Sigmoid colon (tissue), 7 donors: ENCODE data around the gene GET3. TPM values are rescaled to one million over a fixed set of nuclear protein-coding genes. Genes with fewer than 3 reads are reported as not detected.
"Not testable (repeated sequence)": the region's sequence is repeated elsewhere in the genome, so short reads cannot be mapped to it uniquely, and the experiment has no call there.

Source experiments
- DNase-seq: peaks from one replicate; pipeline ENCODE4 v3.0.0-alpha.2; 2019
- H3K27ac ChIP-seq, 4 donors: fragments of 200-600 bp; sonication (generic); one replicate each; pipeline ENCODE4 v1.5.1; 2016 to 2019; ENCODE audit warnings: mild to moderate bottlenecking in 1 of 4
- H3K27me3 ChIP-seq, 3 donors: fragments of 200-600 bp; sonication (generic); one replicate each; pipeline ENCODE4 v1.5.1; 2019; ENCODE audit warnings: mild to moderate bottlenecking in 1 of 3
- H3K36me3 ChIP-seq, 4 donors: fragments of 200-600 bp; sonication (generic); one replicate each; pipeline ENCODE4 v1.5.1; 2016 to 2019
- H3K4me1 ChIP-seq, 4 donors: fragments of 200-600 bp; sonication (generic); one replicate each; pipeline ENCODE4 v1.5.1; 2017 to 2019
- H3K4me3 ChIP-seq, 4 donors: fragments of 200-600 bp; sonication (generic); one replicate each; pipeline ENCODE4 v1.5.1; 2017 to 2019; ENCODE audit warnings: mild to moderate bottlenecking in 2 of 4, moderate library complexity in 1 of 4
- H3K9me3 ChIP-seq, 4 donors: fragments of 200-600 bp in 3 of 4; sonication (generic) in 3 of 4; one replicate each; pipeline versions ENCODE4 v1.5.1 to v1.6.1; 2013 to 2019
- EP300 ChIP-seq, 4 donors: sonication (generic); formaldehyde crosslinking; IDR thresholded peaks; one replicate each; pipeline ENCODE4 v1.6.1; 2017; ENCODE audit warnings: antibody characterized with exemption in 4 of 4
- POLR2A ChIP-seq, 2 donors: fragments of 450-650 bp; IDR thresholded peaks; one replicate each; pipeline ENCODE4 v1.6.1; 2016; ENCODE audit warnings: antibody characterized with exemption in 2 of 2, mild to moderate bottlenecking in 2 of 2, moderate library complexity in 2 of 2
- POLR2AphosphoS5 ChIP-seq, 4 donors: sonication (generic); formaldehyde crosslinking; IDR thresholded peaks; one replicate each; pipeline ENCODE4 v1.6.1; 2017; ENCODE audit warnings: antibody characterized with exemption in 4 of 4
- WGBS, 2 donors: extraction: QIAGEN DNeasy Blood & Tissue Kit; methylation state at CpG; one replicate each; pipeline ENCODE4 v1.1.7; 2013; 5-methylcytosine and 5-hydroxymethylcytosine counted together
- intact Hi-C: fragments of 100-400 bp; cut with DNase I; formaldehyde crosslinking; loops from one replicate; pipeline ENCODE4 v1.15.1; 2023
- polyA plus RNA-seq, 3 donors: library from polyadenylated mRNA; stranded (reverse); fragments of 200-250 nt; gene quantifications; one replicate each; pipeline ENCODE4 v1.2.3, GENCODE V29; 2013
- total RNA-seq, 4 donors: library from RNA; depleted of rRNA; stranded (reverse); fragments of >200 nt; gene quantifications; one replicate each; pipeline ENCODE4 v1.1.0, GENCODE V29; 2016
- TF ChIP-seq, protein P1 (sequence below), 4 experiments: fragments of 450-650 bp in 3 of 4; fragments of 200-600 bp in 1 of 4; IDR thresholded peaks; one replicate each; pipeline ENCODE4 v1.5.1; 2016 to 2019; ENCODE audit warnings: antibody characterized with exemption in 4 of 4, mild to moderate bottlenecking in 3 of 4, moderate library complexity in 2 of 4
- donor health status: healthy with polysubstance abuse.
- donor health status: Bipolar disorder and iron deficiency.
- donor health status: healthy.

The GET3 gene
- total and polyA plus RNA-seq, 7 donors, result 34.6 to 121 (median 59.4) TPM

DNA sequence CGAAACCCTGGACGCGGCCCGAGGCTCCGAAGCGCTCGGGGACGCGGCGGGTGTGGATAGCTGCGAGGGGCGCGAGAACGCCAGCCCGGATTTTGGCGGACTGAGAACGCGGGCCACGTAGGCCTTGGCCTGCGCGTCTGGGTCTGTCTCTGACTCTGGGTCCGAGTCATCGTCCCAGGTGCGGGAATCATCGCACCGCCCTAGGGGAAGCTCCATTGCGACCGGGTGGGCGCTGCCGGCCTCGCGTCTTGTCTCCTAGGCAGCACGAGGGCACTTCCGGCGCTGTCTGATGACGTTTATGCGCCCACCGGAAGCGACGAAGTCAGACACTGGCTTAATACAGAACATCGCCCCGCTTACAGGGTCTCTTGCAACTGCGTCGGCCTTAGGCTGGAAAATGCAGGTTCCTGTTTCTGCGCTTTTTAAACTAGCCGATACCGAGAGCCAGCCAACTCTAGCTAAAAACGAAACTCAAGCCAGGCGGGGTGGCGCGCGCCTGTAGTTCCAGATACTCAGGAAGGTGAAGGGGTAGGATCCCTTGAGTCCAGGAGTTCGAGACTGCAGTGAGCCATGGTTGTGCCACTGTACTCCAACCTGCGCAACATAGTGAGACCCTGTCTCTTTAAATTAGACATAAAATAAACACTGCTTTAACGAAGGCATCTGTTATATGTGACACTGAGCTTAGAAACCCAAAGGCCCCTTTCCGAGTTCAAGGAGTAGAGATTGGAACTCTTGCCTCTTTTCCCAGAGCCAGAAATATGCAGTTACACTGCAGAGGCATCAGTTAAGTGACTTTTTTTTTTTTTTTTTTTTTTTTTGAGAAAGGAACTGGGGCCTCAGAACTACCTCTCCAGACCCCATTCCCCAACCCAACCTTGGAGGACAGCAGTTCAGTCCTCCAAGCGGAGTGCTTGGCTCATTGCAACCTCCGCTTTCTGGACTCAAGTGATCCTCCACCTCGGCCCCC lies 40.6 kb upstream of the GET3 start, which contains the start of gene FBXW9:
Gene FBXW9, minus strand, starts transcription at position 266 of the 970 bp plus-strand sequence. Its CDS starts 50 bp downstream, at position 216.
- H3K27ac ChIP-seq, result peak within 1 kb of the TSS; percentile 83 to 92 (median 91)
- peak within 1 kb of the TSS; percentile 52 to 92 (median 74) for H3K4me3 ChIP-seq
- H3K36me3 ChIP-seq, result peaks cover 6 to 31% (median 19%) of the 10 kb centered on the region in 4 donors
- intact Hi-C loops, result no loop called here
- WGBS, 2 donors, result 6% methylated on average over 59 of the region's 59 CpGs
- H3K27me3 ChIP-seq, result no peaks in the 10 kb centered on the region
- H3K9me3 ChIP-seq, result no peaks in the 10 kb centered on the region
- TF ChIP-seq EP300 (IDR thresholded peaks at IDR 0.05) (no peak), POLR2AphosphoS5 (IDR thresholded peaks at IDR 0.05) (peak; percentile 84 to 96 (median 92)), POLR2A (IDR thresholded peaks at IDR 0.05) (peak; percentile 44 to 58)
- peak; percentile 98 for DNase-seq
- peaks cover 0 to 22% (median 18%) of the 10 kb centered on the region in 4 donors for H3K4me1 ChIP-seq

DNA sequence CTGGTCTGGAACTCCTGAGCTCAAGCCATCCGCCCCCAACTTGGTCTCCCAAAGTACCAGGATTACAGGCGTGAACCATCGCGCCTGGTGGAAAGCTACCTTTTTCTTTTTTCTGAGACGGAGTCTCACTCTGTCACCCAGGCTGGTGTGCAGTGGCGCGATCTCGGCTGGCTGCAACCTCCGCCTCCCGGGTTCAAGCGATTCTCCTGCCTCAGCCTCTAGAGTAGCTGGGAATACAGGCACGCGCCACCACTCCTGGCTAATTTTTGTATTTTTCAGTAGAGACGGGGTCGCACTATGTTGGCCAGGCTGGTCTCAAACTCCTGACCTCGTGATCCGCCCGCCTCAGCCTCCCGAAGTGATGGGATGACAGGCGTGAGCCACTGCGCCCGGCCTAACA lies 39.9 kb upstream of the GET3 start:
- intact Hi-C loops, H3K4me3 ChIP-seq, H3K27ac ChIP-seq: not testable (repeated sequence)

DNA sequence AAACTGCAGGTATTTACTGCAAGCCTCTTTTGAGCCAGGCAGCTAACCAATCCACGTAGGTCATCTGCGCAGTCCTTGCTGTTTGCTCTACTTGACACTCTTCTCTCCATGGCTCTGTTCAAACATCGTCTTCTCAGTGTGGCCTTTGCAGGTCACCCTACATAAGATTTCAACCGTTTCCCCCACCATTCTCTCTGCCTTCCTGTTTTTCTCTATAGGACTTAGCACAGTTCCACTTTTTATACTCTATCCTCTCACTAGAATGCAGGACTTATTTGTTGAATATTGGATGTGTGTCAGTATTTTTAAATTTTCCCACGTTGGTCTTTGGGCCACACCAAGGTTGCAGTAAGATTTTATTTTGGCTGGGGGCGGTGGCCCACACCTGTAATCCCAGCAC lies 39.2 kb upstream of the GET3 start:
- H3K9me3 ChIP-seq, result no peaks in the 10 kb centered on the region
- H3K4me3 ChIP-seq, result no peak overlapping the region
- no peaks in the 10 kb centered on the region for H3K27me3 ChIP-seq
- TF ChIP-seq EP300 (IDR thresholded peaks at IDR 0.05) (no peak), POLR2AphosphoS5 (IDR thresholded peaks at IDR 0.05) (no peak), POLR2A (IDR thresholded peaks at IDR 0.05) (no peak)
- TF ChIP-seq, protein P1, sequence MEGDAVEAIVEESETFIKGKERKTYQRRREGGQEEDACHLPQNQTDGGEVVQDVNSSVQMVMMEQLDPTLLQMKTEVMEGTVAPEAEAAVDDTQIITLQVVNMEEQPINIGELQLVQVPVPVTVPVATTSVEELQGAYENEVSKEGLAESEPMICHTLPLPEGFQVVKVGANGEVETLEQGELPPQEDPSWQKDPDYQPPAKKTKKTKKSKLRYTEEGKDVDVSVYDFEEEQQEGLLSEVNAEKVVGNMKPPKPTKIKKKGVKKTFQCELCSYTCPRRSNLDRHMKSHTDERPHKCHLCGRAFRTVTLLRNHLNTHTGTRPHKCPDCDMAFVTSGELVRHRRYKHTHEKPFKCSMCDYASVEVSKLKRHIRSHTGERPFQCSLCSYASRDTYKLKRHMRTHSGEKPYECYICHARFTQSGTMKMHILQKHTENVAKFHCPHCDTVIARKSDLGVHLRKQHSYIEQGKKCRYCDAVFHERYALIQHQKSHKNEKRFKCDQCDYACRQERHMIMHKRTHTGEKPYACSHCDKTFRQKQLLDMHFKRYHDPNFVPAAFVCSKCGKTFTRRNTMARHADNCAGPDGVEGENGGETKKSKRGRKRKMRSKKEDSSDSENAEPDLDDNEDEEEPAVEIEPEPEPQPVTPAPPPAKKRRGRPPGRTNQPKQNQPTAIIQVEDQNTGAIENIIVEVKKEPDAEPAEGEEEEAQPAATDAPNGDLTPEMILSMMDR (IDR thresholded peaks at IDR 0.05), result no peak
- intact Hi-C loops, result no loop called here
- peaks cover 0 to 22% (median 18%) of the 10 kb centered on the region in 4 donors for H3K4me1 ChIP-seq
- DNase-seq, result no peak
- H3K27ac ChIP-seq, result no peak overlapping the region
- H3K36me3 ChIP-seq, result peaks cover 21 to 46% (median 32%) of the 10 kb centered on the region in 4 donors
- WGBS, 2 donors, result 82 to 83% methylated on average over 6 of the region's 6 CpGs

More for the DNA sequence above, 39.9 kb upstream of the GET3 start:
- H3K9me3 ChIP-seq, H3K27me3 ChIP-seq, DNase-seq: not testable (repeated sequence)
- peaks cover 0 to 22% (median 18%) of the 10 kb centered on the region in 4 donors for H3K4me1 ChIP-seq
- 96% methylated on average over 22 of the region's 22 CpGs for WGBS, 2 donors
- peaks cover 14 to 38% (median 26%) of the 10 kb centered on the region in 4 donors for H3K36me3 ChIP-seq

DNA sequence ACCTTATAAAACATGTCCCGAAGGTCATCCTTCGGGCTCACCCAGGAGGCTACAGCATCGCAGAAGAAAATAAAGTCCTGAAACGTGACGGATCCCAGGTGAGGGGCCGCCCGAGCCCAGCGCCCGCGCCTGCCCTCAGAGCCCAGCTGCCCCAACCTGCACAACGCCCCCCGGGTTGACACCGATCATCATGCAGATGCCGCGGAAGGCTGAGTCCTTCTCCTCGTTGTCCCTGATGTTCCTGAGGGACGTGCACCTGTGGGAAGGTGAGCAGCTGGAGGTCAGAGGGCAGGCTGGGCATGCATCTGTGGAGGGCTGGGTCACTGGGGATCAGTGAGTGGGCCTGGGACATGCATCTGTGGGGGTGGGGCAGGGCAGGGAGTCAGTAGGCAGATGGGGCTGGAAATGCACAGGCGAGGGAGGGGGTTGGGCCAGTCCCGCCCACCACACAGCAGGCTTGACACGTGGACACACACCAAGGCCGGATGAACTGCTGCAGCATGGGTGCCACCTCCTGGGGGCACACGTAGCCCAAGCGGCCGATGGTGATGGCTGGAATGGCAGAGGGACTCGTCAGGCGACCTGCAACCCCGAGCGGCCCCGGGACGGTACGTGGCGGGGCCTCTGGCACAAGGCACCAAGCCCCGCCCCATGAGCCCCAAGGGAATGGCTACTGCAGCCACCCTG lies 35.6 kb upstream of the GET3 start:
- intact Hi-C loops, result no loop called here
- WGBS, 2 donors, result 92 to 93% methylated on average over 33 of the region's 33 CpGs
- H3K4me1 ChIP-seq, result peaks cover 0 to 7% (median 5%) of the 10 kb centered on the region in 4 donors
- no peak for TF ChIP-seq POLR2AphosphoS5 (IDR thresholded peaks at IDR 0.05)
- TF ChIP-seq POLR2A (IDR thresholded peaks at IDR 0.05), result no peak
- no peak for TF ChIP-seq EP300 (IDR thresholded peaks at IDR 0.05)
- TF ChIP-seq, protein P1 (IDR thresholded peaks at IDR 0.05), result no peak
- H3K36me3 ChIP-seq, result peaks cover 56 to 82% (median 68%) of the 10 kb centered on the region in 4 donors
- no peaks in the 10 kb centered on the region for H3K27me3 ChIP-seq
- DNase-seq, result no peak
- no peak overlapping the region for H3K27ac ChIP-seq
- H3K4me3 ChIP-seq, result no peak overlapping the region
- no peaks in the 10 kb centered on the region for H3K9me3 ChIP-seq

DNA sequence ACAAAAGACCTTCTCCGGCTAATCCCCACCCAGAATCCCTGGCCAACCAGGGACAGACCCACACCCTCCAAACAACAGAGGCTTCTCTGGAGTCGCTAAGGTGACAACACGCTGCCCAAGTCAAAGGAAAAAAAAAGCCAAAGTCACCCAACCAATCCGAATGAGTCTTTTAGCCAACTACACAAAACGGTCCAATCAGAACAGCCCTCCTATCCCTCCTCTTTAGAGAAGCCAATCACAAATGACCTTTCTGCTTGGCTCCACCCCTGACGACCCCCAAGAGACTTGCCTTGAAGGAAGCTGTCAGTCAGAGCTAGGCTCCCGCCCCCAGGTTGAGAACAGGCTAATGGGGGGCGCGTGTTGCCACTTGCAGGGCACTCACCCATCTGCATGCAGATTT lies 34.3 kb upstream of the GET3 start:
- peaks cover 62 to 95% (median 74%) of the 10 kb centered on the region in 4 donors for H3K36me3 ChIP-seq
- TF ChIP-seq EP300 (IDR thresholded peaks at IDR 0.05), result no peak
- TF ChIP-seq, protein P1 (IDR thresholded peaks at IDR 0.05), result no peak
- no peak for TF ChIP-seq POLR2AphosphoS5 (IDR thresholded peaks at IDR 0.05)
- no peak for TF ChIP-seq POLR2A (IDR thresholded peaks at IDR 0.05)
- WGBS, 2 donors, result 74 to 87% methylated on average over 9 of the region's 9 CpGs
- no peak overlapping the region for H3K4me3 ChIP-seq
- H3K9me3 ChIP-seq, result no peaks in the 10 kb centered on the region
- no peaks in the 10 kb centered on the region for H3K4me1 ChIP-seq
- H3K27ac ChIP-seq, result no peak overlapping the region
- DNase-seq, result no peak
- intact Hi-C loops, result no loop called here
- H3K27me3 ChIP-seq, result no peaks in the 10 kb centered on the region
